Measurements from ENCODE around the gene STAT5B. TPM values are rescaled to one million over a fixed set of nuclear protein-coding genes. Genes with fewer than 3 reads are reported as not detected.

The STAT5B gene
- total and polyA plus RNA-seq, 2 of the 13 experiments (the other 11 are each of a cell fraction or from before 2014, with no cell fraction given) = 21.0 to 42.8 TPM

DNA sequence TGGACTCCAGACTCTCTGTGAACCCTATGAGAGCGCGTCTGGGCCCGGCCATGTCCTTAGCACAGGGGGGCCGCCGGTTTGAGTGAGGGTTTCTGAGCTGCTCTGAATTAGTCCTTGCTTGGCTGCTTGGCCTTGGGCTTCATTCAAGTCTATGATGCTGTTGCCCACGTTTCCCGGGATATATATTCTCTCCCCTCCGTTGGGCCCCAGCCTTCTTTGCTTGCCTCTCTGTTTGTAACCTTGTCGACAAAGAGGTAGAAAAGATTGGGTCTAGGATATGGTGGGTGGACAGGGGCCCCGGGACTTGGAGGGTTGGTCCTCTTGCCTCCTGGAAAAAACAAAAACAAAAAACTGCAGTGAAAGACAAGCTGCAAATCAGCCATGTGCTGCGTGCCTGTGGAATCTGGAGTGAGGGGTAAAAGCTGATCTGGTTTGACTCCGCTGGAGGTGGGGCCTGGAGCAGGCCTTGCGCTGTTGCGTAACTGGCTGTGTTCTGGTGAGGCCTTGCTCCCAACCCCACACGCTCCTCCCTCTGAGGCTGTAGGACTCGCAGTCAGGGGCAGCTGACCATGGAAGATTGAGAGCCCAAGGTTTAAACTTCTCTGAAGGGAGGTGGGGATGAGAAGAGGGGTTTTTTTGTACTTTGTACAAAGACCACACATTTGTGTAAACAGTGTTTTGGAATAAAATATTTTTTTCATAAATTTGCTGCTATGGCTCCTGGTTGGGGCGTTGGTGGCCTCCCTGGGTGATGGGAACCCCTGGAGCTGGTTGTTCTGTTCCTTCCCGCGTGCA is 35.2 kb upstream of the STAT5B start (continued):
- no peak for TF ChIP-seq IKZF4 (CRISPR knock-in tag; IDR thresholded peaks at IDR 0.05; ENCODE audit: borderline replicate concordance, low read depth, not compliant biosample characterization)
- TF ChIP-seq, protein P1, sequence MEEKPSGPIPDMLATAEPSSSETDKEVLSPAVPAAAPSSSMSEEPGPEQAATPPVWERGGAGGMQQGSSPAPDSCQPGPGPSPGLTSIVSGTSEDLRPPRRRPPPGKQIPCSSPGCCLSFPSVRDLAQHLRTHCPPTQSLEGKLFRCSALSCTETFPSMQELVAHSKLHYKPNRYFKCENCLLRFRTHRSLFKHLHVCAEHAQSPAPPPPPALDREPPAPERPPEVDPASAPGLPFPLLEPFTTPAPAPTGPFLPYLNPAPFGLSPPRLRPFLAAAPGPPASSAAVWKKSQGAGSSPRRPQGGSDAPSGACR (CRISPR knock-in tag; IDR thresholded peaks at IDR 0.05) = peak; percentile 45; the same call in 1 of the 2 replicates
- TF ChIP-seq ATF1 (CRISPR knock-in tag; IDR thresholded peaks at IDR 0.05) = no peak
- TF ChIP-seq KMT2A (CRISPR knock-in tag; IDR thresholded peaks at IDR 0.05) = 0 out of 2 replicates have a peak, but pooled peaks have one; percentile 70
- 0 out of 2 replicates have a peak, but pooled peaks have one; percentile 18 for TF ChIP-seq BHLHE40 (IDR thresholded peaks at IDR 0.05; ENCODE audit: low read length)
- TF ChIP-seq MED1 (CRISPR knock-in tag; IDR thresholded peaks at IDR 0.05) = peak; percentile 81
- TF ChIP-seq, protein P2, sequence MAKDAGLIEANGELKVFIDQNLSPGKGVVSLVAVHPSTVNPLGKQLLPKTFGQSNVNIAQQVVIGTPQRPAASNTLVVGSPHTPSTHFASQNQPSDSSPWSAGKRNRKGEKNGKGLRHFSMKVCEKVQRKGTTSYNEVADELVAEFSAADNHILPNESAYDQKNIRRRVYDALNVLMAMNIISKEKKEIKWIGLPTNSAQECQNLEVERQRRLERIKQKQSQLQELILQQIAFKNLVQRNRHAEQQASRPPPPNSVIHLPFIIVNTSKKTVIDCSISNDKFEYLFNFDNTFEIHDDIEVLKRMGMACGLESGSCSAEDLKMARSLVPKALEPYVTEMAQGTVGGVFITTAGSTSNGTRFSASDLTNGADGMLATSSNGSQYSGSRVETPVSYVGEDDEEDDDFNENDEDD (CRISPR knock-in tag; IDR thresholded peaks at IDR 0.05; ENCODE audit: borderline replicate concordance) = peak; percentile 74; the same call in 1 of the 2 replicates
- 0 out of 2 replicates have a peak, but pooled peaks have one; percentile 21 for TF ChIP-seq TSC22D2 (CRISPR knock-in tag; IDR thresholded peaks at IDR 0.05; ENCODE audit: borderline replicate concordance)
- TF ChIP-seq, protein P3, sequence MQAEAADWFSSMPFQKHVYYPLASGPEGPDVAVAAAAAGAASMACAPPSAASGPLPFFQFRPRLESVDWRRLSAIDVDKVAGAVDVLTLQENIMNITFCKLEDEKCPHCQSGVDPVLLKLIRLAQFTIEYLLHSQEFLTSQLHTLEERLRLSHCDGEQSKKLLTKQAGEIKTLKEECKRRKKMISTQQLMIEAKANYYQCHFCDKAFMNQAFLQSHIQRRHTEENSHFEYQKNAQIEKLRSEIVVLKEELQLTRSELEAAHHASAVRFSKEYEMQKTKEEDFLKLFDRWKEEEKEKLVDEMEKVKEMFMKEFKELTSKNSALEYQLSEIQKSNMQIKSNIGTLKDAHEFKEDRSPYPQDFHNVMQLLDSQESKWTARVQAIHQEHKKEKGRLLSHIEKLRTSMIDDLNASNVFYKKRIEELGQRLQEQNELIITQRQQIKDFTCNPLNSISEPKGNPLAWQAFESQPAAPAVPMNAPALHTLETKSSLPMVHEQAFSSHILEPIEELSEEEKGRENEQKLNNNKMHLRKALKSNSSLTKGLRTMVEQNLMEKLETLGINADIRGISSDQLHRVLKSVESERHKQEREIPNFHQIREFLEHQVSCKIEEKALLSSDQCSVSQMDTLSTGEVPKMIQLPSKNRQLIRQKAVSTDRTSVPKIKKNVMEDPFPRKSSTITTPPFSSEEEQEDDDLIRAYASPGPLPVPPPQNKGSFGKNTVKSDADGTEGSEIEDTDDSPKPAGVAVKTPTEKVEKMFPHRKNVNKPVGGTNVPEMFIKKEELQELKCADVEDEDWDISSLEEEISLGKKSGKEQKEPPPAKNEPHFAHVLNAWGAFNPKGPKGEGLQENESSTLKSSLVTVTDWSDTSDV (CRISPR knock-in tag; IDR thresholded peaks at IDR 0.05) = no peak
- peak; percentile 94; the same call in 1 of the 2 replicates for TF ChIP-seq ZZZ3 (CRISPR knock-in tag; IDR thresholded peaks at IDR 0.05; ENCODE audit: borderline replicate concordance)
- TF ChIP-seq, protein P4, sequence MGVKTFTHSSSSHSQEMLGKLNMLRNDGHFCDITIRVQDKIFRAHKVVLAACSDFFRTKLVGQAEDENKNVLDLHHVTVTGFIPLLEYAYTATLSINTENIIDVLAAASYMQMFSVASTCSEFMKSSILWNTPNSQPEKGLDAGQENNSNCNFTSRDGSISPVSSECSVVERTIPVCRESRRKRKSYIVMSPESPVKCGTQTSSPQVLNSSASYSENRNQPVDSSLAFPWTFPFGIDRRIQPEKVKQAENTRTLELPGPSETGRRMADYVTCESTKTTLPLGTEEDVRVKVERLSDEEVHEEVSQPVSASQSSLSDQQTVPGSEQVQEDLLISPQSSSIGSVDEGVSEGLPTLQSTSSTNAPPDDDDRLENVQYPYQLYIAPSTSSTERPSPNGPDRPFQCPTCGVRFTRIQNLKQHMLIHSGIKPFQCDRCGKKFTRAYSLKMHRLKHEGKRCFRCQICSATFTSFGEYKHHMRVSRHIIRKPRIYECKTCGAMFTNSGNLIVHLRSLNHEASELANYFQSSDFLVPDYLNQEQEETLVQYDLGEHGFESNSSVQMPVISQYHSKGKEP (CRISPR knock-in tag; IDR thresholded peaks at IDR 0.05) = peak; percentile 45; the same call in 1 of the 2 replicates
- TF ChIP-seq HDAC1 (CRISPR knock-in tag; IDR thresholded peaks at IDR 0.05) = peak; percentile 72
- TF ChIP-seq SIX1 (CRISPR knock-in tag; IDR thresholded peaks at IDR 0.05; ENCODE audit: borderline replicate concordance) = 0 out of 2 replicates have a peak, but pooled peaks have one; percentile 73
- TF ChIP-seq, protein P5, sequence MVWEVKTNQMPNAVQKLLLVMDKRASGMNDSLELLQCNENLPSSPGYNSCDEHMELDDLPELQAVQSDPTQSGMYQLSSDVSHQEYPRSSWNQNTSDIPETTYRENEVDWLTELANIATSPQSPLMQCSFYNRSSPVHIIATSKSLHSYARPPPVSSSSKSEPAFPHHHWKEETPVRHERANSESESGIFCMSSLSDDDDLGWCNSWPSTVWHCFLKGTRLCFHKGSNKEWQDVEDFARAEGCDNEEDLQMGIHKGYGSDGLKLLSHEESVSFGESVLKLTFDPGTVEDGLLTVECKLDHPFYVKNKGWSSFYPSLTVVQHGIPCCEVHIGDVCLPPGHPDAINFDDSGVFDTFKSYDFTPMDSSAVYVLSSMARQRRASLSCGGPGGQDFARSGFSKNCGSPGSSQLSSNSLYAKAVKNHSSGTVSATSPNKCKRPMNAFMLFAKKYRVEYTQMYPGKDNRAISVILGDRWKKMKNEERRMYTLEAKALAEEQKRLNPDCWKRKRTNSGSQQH (CRISPR knock-in tag; IDR thresholded peaks at IDR 0.05; ENCODE audit: low read depth) = peak; percentile 72; the same call in 1 of the 2 replicates
- peak; percentile 77 for TF ChIP-seq GATAD1 (CRISPR knock-in tag; IDR thresholded peaks at IDR 0.05)
- TF ChIP-seq NKX3-1 (CRISPR knock-in tag; IDR thresholded peaks at IDR 0.05) = no peak; the same call in 1 of the 2 replicates
- peak; percentile 32; the same call in 1 of the 2 replicates for TF ChIP-seq ELF1 (CRISPR knock-in tag; IDR thresholded peaks at IDR 0.05)
- peak; percentile 30; the same call in 1 of the 2 replicates for TF ChIP-seq ZNF431 (CRISPR knock-in tag; IDR thresholded peaks at IDR 0.05; ENCODE audit: borderline replicate concordance, low read depth)
